Thoracic aorta (tissue), 2 donors: ENCODE results near the gene MRPS23. TPM values are rescaled to one million over a fixed set of nuclear protein-coding genes. Genes with fewer than 3 reads are reported as not detected.

Experiments
- ATAC-seq: fragments of 150-250 bp; one replicate; pipeline ENCODE4 v1.8.0; 2017; ENCODE audit warnings: low read depth; ENCODE audit not compliant: insufficient number of reproducible peaks, low FRiP score
- DNase-seq: peaks from one replicate; pipeline ENCODE4 v3.0.0-alpha.2; 2020; ENCODE audit warnings: low spot score
- H3K27ac ChIP-seq, 2 donors: fragments of 200-600 bp; sonication (generic); 1 replicate in 1 of 2; 2 replicates in 1 of 2; pipeline ENCODE4 v1.5.1; 2016; ENCODE audit warnings: mild to moderate bottlenecking in 2 of 2, moderate library complexity in 2 of 2
- H3K27me3 ChIP-seq: fragments of 200-600 bp; sonication (generic); replicated peaks from 2 replicates; pipeline ENCODE4 v1.6.0; 2016; ENCODE audit warnings: mild to moderate bottlenecking; ENCODE audit not compliant: insufficient read depth
- H3K36me3 ChIP-seq: fragments of 200-600 bp; sonication (generic); one replicate; pipeline ENCODE4 v1.5.1; 2016
- H3K4me1 ChIP-seq, 2 donors: fragments of 200-600 bp; sonication (generic); 1 replicate in 1 of 2; 2 replicates in 1 of 2; pipeline versions ENCODE4 v1.5.1 to v1.6.0; 2016; ENCODE audit warnings: low read depth in 2 of 2, mild to moderate bottlenecking in 1 of 2; ENCODE audit not compliant: control insufficient read depth in 1 of 2
- H3K4me3 ChIP-seq: fragments of 200-600 bp; sonication (generic); 2 replicates; pipeline ENCODE4 v1.5.1; 2016; ENCODE audit warnings: mild to moderate bottlenecking
- H3K9me3 ChIP-seq: fragments of 200-600 bp; sonication (generic); 2 replicates; pipeline ENCODE4 v1.5.1; 2016
- total RNA-seq, 2 donors: library from RNA; depleted of rRNA; stranded (reverse); fragments of >200 nt; gene quantifications; one replicate each; pipeline versions ENCODE4 v1.1.0 to v1.2.3, GENCODE V29; 2016
- TF ChIP-seq, protein P1 (sequence below): fragments of 200-600 bp; sonication (generic); IDR thresholded peaks from one replicate; pipeline ENCODE4 v1.5.1; 2019; ENCODE audit warnings: antibody characterized with exemption

Gene MRPS23
- total RNA-seq, 2 donors from 2014 or later = 16.2 to 16.6 TPM

DNA sequence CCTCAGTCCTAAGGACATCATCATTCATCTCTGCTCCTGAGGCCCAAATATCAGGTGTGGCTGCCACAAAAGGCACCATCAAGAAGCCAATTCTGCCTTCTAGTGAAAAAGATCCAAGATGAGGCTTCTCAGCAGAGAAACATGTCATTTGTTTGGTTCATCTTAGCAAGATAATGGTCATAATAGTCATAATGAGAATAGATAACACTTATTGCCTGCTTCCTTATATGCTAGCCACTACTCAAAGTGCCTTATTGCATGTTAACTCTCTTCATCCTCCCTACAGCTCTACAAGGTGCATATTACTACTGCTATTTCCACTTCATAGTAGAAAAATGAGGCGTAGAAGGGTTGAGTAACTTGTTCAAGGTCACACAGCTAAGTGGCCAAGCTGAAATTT, 45.0 kb upstream of the MRPS23 start:
- TF ChIP-seq, protein P1, sequence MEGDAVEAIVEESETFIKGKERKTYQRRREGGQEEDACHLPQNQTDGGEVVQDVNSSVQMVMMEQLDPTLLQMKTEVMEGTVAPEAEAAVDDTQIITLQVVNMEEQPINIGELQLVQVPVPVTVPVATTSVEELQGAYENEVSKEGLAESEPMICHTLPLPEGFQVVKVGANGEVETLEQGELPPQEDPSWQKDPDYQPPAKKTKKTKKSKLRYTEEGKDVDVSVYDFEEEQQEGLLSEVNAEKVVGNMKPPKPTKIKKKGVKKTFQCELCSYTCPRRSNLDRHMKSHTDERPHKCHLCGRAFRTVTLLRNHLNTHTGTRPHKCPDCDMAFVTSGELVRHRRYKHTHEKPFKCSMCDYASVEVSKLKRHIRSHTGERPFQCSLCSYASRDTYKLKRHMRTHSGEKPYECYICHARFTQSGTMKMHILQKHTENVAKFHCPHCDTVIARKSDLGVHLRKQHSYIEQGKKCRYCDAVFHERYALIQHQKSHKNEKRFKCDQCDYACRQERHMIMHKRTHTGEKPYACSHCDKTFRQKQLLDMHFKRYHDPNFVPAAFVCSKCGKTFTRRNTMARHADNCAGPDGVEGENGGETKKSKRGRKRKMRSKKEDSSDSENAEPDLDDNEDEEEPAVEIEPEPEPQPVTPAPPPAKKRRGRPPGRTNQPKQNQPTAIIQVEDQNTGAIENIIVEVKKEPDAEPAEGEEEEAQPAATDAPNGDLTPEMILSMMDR = no peak
- no peak for DNase-seq
- peaks cover 47 to 87% of the 10 kb centered on the region in 2 donors for H3K4me1 ChIP-seq
- no peak for ATAC-seq
- no peak overlapping the region for H3K4me3 ChIP-seq
- H3K36me3 ChIP-seq = no peaks in the 10 kb centered on the region
- H3K27ac ChIP-seq = peak overlapping the region; percentile 93 to 100
- H3K27me3 ChIP-seq = no peaks in the 10 kb centered on the region
- H3K9me3 ChIP-seq = no peaks in the 10 kb centered on the region

DNA sequence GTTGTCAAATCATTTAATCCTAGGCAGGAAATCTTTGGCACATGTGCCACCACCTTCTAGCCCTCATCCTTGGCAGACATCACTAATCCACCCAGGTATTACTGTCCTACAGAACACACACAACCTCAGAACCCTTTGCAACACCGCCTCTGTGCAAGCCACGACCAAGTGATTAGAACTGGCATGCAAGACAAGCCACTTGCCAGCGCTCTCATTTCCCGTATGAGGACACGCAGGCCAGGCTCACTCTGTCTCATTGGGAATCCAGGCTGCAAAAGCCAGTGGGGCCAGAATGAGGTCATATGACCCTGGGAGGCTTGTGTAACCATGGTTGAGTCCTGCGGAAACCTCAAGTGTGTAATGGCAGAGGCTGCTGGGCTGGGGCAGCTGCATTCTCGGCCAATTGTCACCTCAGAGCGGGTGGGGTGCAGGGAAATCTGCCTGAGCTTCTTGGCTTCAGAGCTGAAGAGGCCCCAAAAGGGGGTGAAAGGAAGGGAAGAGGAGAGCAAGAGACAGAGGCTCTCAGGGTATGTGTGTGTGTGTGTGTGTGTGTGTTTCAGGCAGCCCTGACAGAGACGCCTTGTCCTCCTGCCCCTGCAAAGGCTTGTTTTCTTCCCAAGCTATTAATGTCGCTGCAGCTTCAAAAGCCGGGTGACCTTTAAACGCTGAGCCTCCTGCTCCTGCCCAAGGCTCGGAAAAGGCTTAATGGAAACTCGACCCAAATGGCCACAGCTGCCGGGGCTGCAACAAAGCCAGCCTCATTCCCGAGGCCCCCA, 43.2 kb upstream of the MRPS23 start:
- Histone ChIP-seq H3K4me1 (peaks cover 47 to 87% of the 10 kb centered on the region in 2 donors), H3K36me3 (no peaks in the 10 kb centered on the region), H3K9me3 (no peaks in the 10 kb centered on the region), H3K4me3 (peak overlapping the region; percentile 52), H3K27me3 (no peaks in the 10 kb centered on the region), H3K27ac (peak overlapping the region; percentile 93 to 100)
- DNase-seq (peak; percentile 92), ATAC-seq (peak; percentile 59)
- TF ChIP-seq, protein P1 = peak; percentile 15

DNA sequence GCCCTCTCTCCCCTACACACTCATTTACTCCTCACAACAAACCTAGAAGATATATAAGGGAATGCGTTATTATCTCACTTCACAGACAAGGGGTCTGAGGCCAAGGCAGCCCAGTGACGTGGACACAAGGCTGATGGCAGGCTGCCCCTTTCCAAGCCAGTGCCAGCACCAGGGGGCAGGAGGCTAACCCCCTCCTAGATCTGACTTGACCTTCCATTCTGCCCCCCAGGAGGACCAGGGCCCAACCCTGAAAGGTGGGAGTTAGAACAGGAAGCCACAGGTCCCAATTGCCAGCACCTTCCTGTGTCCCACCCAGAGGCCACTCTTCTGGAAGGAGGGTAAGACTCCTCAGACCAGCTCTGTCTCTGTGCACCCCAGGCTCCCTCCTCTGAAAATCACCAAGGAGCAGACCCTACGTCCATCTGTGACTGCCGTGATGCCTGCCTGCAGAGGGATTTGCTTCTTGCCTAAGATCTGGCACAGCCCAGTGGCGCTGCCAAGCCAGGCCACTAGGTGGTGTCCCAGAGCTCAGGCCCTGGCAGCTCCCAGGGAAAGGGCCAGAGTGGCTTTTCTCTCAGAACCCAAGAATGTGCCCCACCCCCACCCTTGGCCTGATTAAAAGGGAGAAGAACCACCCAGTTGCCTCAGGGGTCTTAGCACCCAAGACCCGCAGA, 42.4 kb upstream of the MRPS23 start:
- H3K4me1 ChIP-seq = peaks cover 47 to 84% of the 10 kb centered on the region in 2 donors
- H3K9me3 ChIP-seq = no peaks in the 10 kb centered on the region
- no peaks in the 10 kb centered on the region for H3K27me3 ChIP-seq
- H3K36me3 ChIP-seq = no peaks in the 10 kb centered on the region
- H3K27ac ChIP-seq = peak overlapping the region; percentile 93 to 100
- TF ChIP-seq, protein P1 = peak; percentile 96
- no peak for DNase-seq
- peak overlapping the region; percentile 52 for H3K4me3 ChIP-seq
- ATAC-seq = peak; percentile 40

DNA sequence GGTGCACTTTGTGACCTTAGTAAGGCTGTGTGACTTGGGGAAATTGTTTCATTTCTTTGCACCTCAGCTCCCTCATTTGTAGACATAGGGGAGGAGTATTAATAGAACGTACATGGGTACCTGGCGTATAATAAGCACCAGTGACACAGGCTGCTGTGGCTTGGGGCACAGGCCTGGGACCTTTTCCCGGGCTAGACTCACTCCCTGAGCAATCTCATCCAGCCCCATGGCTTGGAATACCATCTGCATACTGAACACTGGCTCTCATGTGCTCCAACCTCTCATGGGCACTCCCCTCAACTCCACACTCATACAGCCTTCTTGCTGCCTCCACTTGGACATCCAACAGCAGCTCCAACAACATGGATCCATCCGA, 41.0 kb upstream of the MRPS23 start:
- ATAC-seq = no peak
- peak overlapping the region; percentile 93 to 100 for H3K27ac ChIP-seq
- no peaks in the 10 kb centered on the region for H3K27me3 ChIP-seq

More for the DNA sequence above, 41.0 kb upstream of the MRPS23 start:
- peaks cover 47 to 80% of the 10 kb centered on the region in 2 donors for H3K4me1 ChIP-seq
- TF ChIP-seq, protein P1 = no peak
- no peaks in the 10 kb centered on the region for H3K36me3 ChIP-seq
- no peaks in the 10 kb centered on the region for H3K9me3 ChIP-seq
- H3K4me3 ChIP-seq = no peak overlapping the region
- no peak for DNase-seq
